Measurements from ENCODE around the gene TNK1.
"Not testable (repeated sequence)": the region's sequence is repeated elsewhere in the genome, so short reads cannot be mapped to it uniquely, and the experiment has no call there.

Gene TNK1

GRCh38 chr17:7355573-7355972 is 25.3 kb upstream of the TNK1 start:
- no peak for DNase-seq

- no peak for DNase-seq
Measured at GRCh38 chr17:7356072-7356549, 24.8 kb upstream of the TNK1 start.

- no peak for DNase-seq
Measured at GRCh38 chr17:7356756-7357155, 24.1 kb upstream of the TNK1 start.

GRCh38 chr17:7357381-7357780 is 23.5 kb upstream of the TNK1 start:
- no peak for DNase-seq

- DNase-seq: no peak
Measured at GRCh38 chr17:7361906-7362305, 19.0 kb upstream of the TNK1 start.

GRCh38 chr17:7363311-7363710 is 17.6 kb upstream of the TNK1 start:
- DNase-seq: no peak

- DNase-seq: not testable (repeated sequence)
Measured at GRCh38 chr17:7365963-7366362, 14.9 kb upstream of the TNK1 start.

- no peak for DNase-seq
Measured at GRCh38 chr17:7367083-7367482, 13.8 kb upstream of the TNK1 start.

GRCh38 chr17:7367918-7368598 is 12.8 kb upstream of the TNK1 start:
- no peak for DNase-seq

GRCh38 chr17:7368599-7368994 is 12.3 kb upstream of the TNK1 start:
- not testable (repeated sequence) for DNase-seq

- no peak for DNase-seq
Measured at GRCh38 chr17:7369825-7370224, 11.1 kb upstream of the TNK1 start.

GRCh38 chr17:7370853-7371252 is 10.0 kb upstream of the TNK1 start:
- DNase-seq: no peak

GRCh38 chr17:7374353-7374752 is 6.5 kb upstream of the TNK1 start:
- no peak for DNase-seq

GRCh38 chr17:7379134-7379533 is 1.8 kb upstream of the TNK1 start:
- no peak for DNase-seq

- DNase-seq: no peak
Measured at GRCh38 chr17:7380321-7380720, 568 bp upstream of the TNK1 start.

GRCh38 chr17:7382901-7383300 is 2.0 kb downstream of the TNK1 start:
- no peak for DNase-seq

- DNase-seq: no peak
Measured at GRCh38 chr17:7383371-7383741, 2.5 kb downstream of the TNK1 start.

- DNase-seq: no peak
Measured at GRCh38 chr17:7383742-7384488, 3.0 kb downstream of the TNK1 start.

- DNase-seq: no peak
Measured at GRCh38 chr17:7384489-7385081, 3.7 kb downstream of the TNK1 start.

- no peak for DNase-seq
Measured at GRCh38 chr17:7388856-7389255, 8.0 kb downstream of the TNK1 start.

GRCh38 chr17:7389924-7390910 is 9.3 kb downstream of the TNK1 start:
- DNase-seq: no peak

GRCh38 chr17:7391307-7391706 is 10.4 kb downstream of the TNK1 start:
- no peak for DNase-seq

Measured in DMS 273 treated with DMSO at 0.1 percent for 48 hours (cell line).